Peyer's patch (tissue), 4 donors: Measurements from ENCODE around the gene AZU1. TPM values are rescaled to one million over a fixed set of nuclear protein-coding genes. Genes with fewer than 3 reads are reported as not detected.

Experiments
- DNase-seq, 3 donors: peaks; one replicate each; pipeline ENCODE4 v3.0.0-alpha.2; 2017 to 2019
- H3K27ac ChIP-seq, 4 donors: fragments of 200-600 bp; sonication (generic); one replicate each; pipeline ENCODE4 v1.5.1; 2016 to 2019
- H3K27me3 ChIP-seq, 2 donors: fragments of 200-600 bp; sonication (generic); one replicate each; pipeline ENCODE4 v1.5.1; 2019
- H3K36me3 ChIP-seq, 3 donors: fragments of 200-600 bp; sonication (generic); one replicate each; pipeline ENCODE4 v1.5.1; 2016 to 2019
- H3K4me1 ChIP-seq, 4 donors: fragments of 200-600 bp; sonication (generic); one replicate each; pipeline ENCODE4 v1.5.1; 2016 to 2019
- H3K4me3 ChIP-seq, 4 donors: fragments of 200-600 bp; sonication (generic); 1 replicate in 3 of 4; 2 replicates in 1 of 4; pipeline ENCODE4 v1.5.1; 2016 to 2019; ENCODE audit warnings: mild to moderate bottlenecking in 1 of 4
- H3K9me3 ChIP-seq, 4 donors: fragments of 200-600 bp; sonication (generic); one replicate each; pipeline ENCODE4 v1.5.1; 2016 to 2019; ENCODE audit warnings: mild to moderate bottlenecking in 1 of 4
- CTCF ChIP-seq, 6 experiments: fragments of 450-650 bp in 4 of 6; fragments of 200-600 bp in 2 of 6; sonication (generic) in 1 of 6; IDR thresholded peaks; one replicate each; pipeline ENCODE4 v1.5.1; 2017 to 2019; ENCODE audit warnings: antibody characterized with exemption in 6 of 6, mild to moderate bottlenecking in 3 of 6, moderate library complexity in 1 of 6
- POLR2A ChIP-seq, 2 donors: fragments of 450-650 bp; IDR thresholded peaks; one replicate each; pipeline ENCODE4 v1.5.1; 2017; ENCODE audit warnings: antibody characterized with exemption in 2 of 2, mild to moderate bottlenecking in 2 of 2, moderate library complexity in 2 of 2
- total RNA-seq, 4 donors: library from RNA; depleted of rRNA; stranded (reverse); fragments of >200 nt; gene quantifications; one replicate each; pipeline ENCODE4 v1.1.0, GENCODE V29; 2016

The AZU1 gene
- total RNA-seq, 4 donors from 2014 or later: not detected

GRCh38 chr19:810077-810855 is 17.4 kb upstream of the AZU1 start:
- H3K36me3 ChIP-seq: peaks cover 3 to 82% (median 7%) of the 10 kb centered on the region in 3 donors
- H3K4me1 ChIP-seq: no peaks in the 10 kb centered on the region
- H3K9me3 ChIP-seq: no peaks in the 10 kb centered on the region
- TF ChIP-seq CTCF (IDR thresholded peaks at IDR 0.05) (no peak), POLR2A (IDR thresholded peaks at IDR 0.05) (no peak)
- H3K27me3 ChIP-seq: no peaks in the 10 kb centered on the region
- H3K4me3 ChIP-seq: no peak overlapping the region
- DNase-seq: no peak
- no peak overlapping the region for H3K27ac ChIP-seq

GRCh38 chr19:810883-811489 is 16.7 kb upstream of the AZU1 start:
- Histone ChIP-seq H3K27ac (no peak overlapping the region), H3K9me3 (no peaks in the 10 kb centered on the region), H3K36me3 (peaks cover 0 to 75% (median 7%) of the 10 kb centered on the region in 3 donors), H3K27me3 (no peaks in the 10 kb centered on the region), H3K4me1 (no peaks in the 10 kb centered on the region), H3K4me3 (no peak overlapping the region)
- TF ChIP-seq CTCF (IDR thresholded peaks at IDR 0.05): no peak
- TF ChIP-seq POLR2A (IDR thresholded peaks at IDR 0.05): no peak
- DNase-seq: no peak

- TF ChIP-seq CTCF (IDR thresholded peaks at IDR 0.05) (no peak), POLR2A (IDR thresholded peaks at IDR 0.05) (no peak)
- H3K9me3 ChIP-seq: no peaks in the 10 kb centered on the region
Measured at GRCh38 chr19:811506-812048, 16.1 kb upstream of the AZU1 start.

GRCh38 chr19:812049-812746 is 15.4 kb upstream of the AZU1 start:
- TF ChIP-seq POLR2A (IDR thresholded peaks at IDR 0.05): no peak
- Histone ChIP-seq H3K4me3 (no peak overlapping the region), H3K4me1 (no peaks in the 10 kb centered on the region), H3K36me3 (peaks cover 0 to 63% (median 0%) of the 10 kb centered on the region in 3 donors), H3K9me3 (no peaks in the 10 kb centered on the region), H3K27me3 (no peaks in the 10 kb centered on the region), H3K27ac (no peak overlapping the region)
- DNase-seq: no peak

More at GRCh38 chr19:811506-812048, 16.1 kb upstream of the AZU1 start:
- Histone ChIP-seq H3K4me1 (no peaks in the 10 kb centered on the region), H3K27me3 (no peaks in the 10 kb centered on the region), H3K27ac (no peak overlapping the region), H3K36me3 (peaks cover 0 to 69% (median 3%) of the 10 kb centered on the region in 3 donors), H3K4me3 (no peak overlapping the region)
- no peak for DNase-seq

- DNase-seq: no peak
- H3K27me3 ChIP-seq: no peaks in the 10 kb centered on the region
- H3K36me3 ChIP-seq: peaks cover 0 to 57% (median 0%) of the 10 kb centered on the region in 3 donors
- no peaks in the 10 kb centered on the region for H3K4me1 ChIP-seq
- H3K4me3 ChIP-seq: no peak overlapping the region
- H3K9me3 ChIP-seq: no peaks in the 10 kb centered on the region
- no peak overlapping the region for H3K27ac ChIP-seq
- TF ChIP-seq POLR2A (IDR thresholded peaks at IDR 0.05) (no peak), CTCF (IDR thresholded peaks at IDR 0.05) (no peak)
Measured at GRCh38 chr19:812747-813218, 14.9 kb upstream of the AZU1 start.
